Endodermal cell (in vitro differentiated cells): Measurements from ENCODE around the gene TRIO. TPM values are rescaled to one million over a fixed set of nuclear protein-coding genes. Genes with fewer than 3 reads are reported as not detected.

Experiments used
- DNase-seq: peaks from one replicate; pipeline ENCODE4 v3.0.0-alpha.2; 2017
- H3K27ac ChIP-seq: 2 replicates; pipeline ENCODE4 v1.5.1; 2013; ENCODE audit warnings: mild to moderate bottlenecking, low read depth, low read length, moderate library complexity
- H3K27me3 ChIP-seq: 2 replicates; pipeline ENCODE4 v1.6.1; 2013; ENCODE audit warnings: mild to moderate bottlenecking, low read length, moderate library complexity; ENCODE audit not compliant: insufficient read depth, control insufficient read depth, poor library complexity, severe bottlenecking
- H3K36me3 ChIP-seq: 2 replicates; pipeline ENCODE4 v1.7.0; 2013; ENCODE audit warnings: mild to moderate bottlenecking, low read length, moderate library complexity; ENCODE audit not compliant: control insufficient read depth, insufficient read depth
- H3K4me1 ChIP-seq: one replicate; pipeline ENCODE4 v1.7.0; 2013; ENCODE audit warnings: low read length; ENCODE audit not compliant: control insufficient read depth, insufficient read depth
- H3K4me3 ChIP-seq: 2 replicates; pipeline ENCODE4 v1.5.1; 2013; ENCODE audit warnings: mild to moderate bottlenecking, low read length, moderate library complexity
- H3K9ac ChIP-seq: 2 replicates; pipeline ENCODE4 v1.6.1; 2013; ENCODE audit warnings: mild to moderate bottlenecking, low read length, moderate library complexity; ENCODE audit not compliant: poor library complexity, severe bottlenecking; ENCODE audit errors: extremely low read depth
- H3K9me3 ChIP-seq: 2 replicates; pipeline ENCODE4 v1.6.1; 2013; ENCODE audit warnings: mild to moderate bottlenecking, low read length, moderate library complexity; ENCODE audit not compliant: control insufficient read depth
- H3K27ac Mint-ChIP-seq: 2 replicates; pipeline ENCODE4 v1.8.0; 2020; ENCODE audit warnings: mixed read lengths
- H3K27me3 Mint-ChIP-seq: 2 replicates; pipeline ENCODE4 v1.8.0; 2021; ENCODE audit warnings: mild to moderate bottlenecking, mixed read lengths; ENCODE audit not compliant: insufficient read depth
- H3K36me3 Mint-ChIP-seq: 2 replicates; pipeline ENCODE4 v1.8.0; 2020; ENCODE audit warnings: low read depth, mixed read lengths
- H3K4me1 Mint-ChIP-seq: 2 replicates; pipeline ENCODE4 v1.8.0; 2020; ENCODE audit warnings: mixed read lengths
- H3K4me3 Mint-ChIP-seq: 2 replicates; pipeline ENCODE4 v1.8.0; 2020; ENCODE audit warnings: mild to moderate bottlenecking, moderate library complexity, mixed read lengths
- H3K9me3 Mint-ChIP-seq: 2 replicates; pipeline ENCODE4 v1.8.0; 2020; ENCODE audit warnings: mild to moderate bottlenecking, mixed read lengths
- WGBS, 2 experiments: methylation state at CpG; one replicate each; pipeline versions ENCODE4 v1.1.5 to v1.1.7; 2013; ENCODE audit warnings: missing lambda C conversion rate in 2 of 2, mixed read lengths in 1 of 2; ENCODE audit not compliant: insufficient coverage in 1 of 2, insufficient read length in 1 of 2; 5-methylcytosine and 5-hydroxymethylcytosine counted together
- total RNA-seq, 2 donors: library from RNA; stranded (reverse); fragmentation: NEBNext Ultra II Directional in 1 of 2; extraction: Animal tissue kit (Norgen Biotek cat#: 25700) in 1 of 2; gene quantifications; 2 replicates in 1 of 2; 3 replicates in 1 of 2; pipeline ENCODE4 v1.2.1, GENCODE V29; 2021
- TF ChIP-seq, protein P1 (sequence below): fragments of 200-600 bp; sonication (generic); conservative IDR thresholded peaks from 2 replicates; pipeline ENCODE4 v1.5.0; 2021; ENCODE audit warnings: antibody characterized with exemption, mild to moderate bottlenecking

TRIO gene
- total RNA-seq, 2 donors from 2014 or later = 88.3 to 109 TPM

DNA sequence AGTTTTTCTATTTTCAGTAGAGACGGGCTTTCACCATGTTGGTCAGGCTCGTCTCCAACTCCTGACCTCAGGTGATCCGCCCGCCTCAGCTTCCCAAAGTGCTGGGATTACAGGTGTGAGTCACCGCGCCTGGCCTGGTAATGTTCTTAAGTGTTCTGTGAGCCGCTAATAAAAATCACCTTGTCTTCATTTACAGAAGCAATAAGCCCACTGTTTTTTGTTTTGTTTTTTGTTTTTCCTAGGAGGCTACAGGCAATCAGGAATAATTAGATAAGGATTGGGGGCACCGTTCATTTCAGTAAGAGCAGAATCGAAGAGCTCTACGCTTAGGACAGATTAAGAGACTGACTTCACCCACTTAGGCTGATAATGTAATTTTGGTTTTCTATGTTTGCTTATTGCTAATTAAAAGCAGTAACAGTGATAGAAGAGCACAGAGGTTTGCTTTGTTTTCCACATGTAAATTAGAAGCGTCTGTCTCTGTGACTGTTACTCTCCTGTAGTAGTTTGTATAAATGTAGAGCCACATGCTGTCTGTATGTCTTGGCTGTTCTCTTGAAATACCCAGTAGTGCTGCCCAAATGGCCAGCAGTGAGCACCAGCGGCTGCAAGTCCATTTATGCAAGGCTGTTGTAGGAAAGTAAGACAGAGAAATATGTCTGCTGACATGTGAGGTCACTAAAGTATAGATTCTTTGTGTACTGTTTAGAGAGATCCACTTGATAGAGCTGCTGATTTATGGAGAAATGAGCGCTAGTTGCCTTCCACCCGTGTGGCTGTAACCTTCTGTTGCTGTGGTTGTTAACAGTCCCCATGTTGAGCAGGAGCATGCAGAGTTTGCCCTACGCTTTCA lies 30.5 kb downstream of the TRIO start:
- peak overlapping the region; percentile 3 for H3K9ac ChIP-seq
- Mint-ChIP-seq H3K4me1 (peaks cover 57% of the 10 kb centered on the region), H3K9me3 (no peaks in the 10 kb centered on the region), H3K4me3 (peak overlapping the region; percentile 8), H3K27me3 (no peaks in the 10 kb centered on the region), H3K27ac (peak overlapping the region; percentile 80), H3K36me3 (no peaks in the 10 kb centered on the region)
- H3K36me3 ChIP-seq = no peaks in the 10 kb centered on the region
- no peak for DNase-seq
- H3K9me3 ChIP-seq = no peaks in the 10 kb centered on the region
- H3K4me1 ChIP-seq = peaks cover 15% of the 10 kb centered on the region
- H3K27ac ChIP-seq = peak overlapping the region; percentile 62
- TF ChIP-seq, protein P1, sequence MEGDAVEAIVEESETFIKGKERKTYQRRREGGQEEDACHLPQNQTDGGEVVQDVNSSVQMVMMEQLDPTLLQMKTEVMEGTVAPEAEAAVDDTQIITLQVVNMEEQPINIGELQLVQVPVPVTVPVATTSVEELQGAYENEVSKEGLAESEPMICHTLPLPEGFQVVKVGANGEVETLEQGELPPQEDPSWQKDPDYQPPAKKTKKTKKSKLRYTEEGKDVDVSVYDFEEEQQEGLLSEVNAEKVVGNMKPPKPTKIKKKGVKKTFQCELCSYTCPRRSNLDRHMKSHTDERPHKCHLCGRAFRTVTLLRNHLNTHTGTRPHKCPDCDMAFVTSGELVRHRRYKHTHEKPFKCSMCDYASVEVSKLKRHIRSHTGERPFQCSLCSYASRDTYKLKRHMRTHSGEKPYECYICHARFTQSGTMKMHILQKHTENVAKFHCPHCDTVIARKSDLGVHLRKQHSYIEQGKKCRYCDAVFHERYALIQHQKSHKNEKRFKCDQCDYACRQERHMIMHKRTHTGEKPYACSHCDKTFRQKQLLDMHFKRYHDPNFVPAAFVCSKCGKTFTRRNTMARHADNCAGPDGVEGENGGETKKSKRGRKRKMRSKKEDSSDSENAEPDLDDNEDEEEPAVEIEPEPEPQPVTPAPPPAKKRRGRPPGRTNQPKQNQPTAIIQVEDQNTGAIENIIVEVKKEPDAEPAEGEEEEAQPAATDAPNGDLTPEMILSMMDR = no peak
- 74 to 76% methylated on average over 9 to 15 of the region's 15 CpGs for WGBS, 2 experiments
- no peaks in the 10 kb centered on the region for H3K27me3 ChIP-seq
- peak overlapping the region; percentile 38 for H3K4me3 ChIP-seq

DNA sequence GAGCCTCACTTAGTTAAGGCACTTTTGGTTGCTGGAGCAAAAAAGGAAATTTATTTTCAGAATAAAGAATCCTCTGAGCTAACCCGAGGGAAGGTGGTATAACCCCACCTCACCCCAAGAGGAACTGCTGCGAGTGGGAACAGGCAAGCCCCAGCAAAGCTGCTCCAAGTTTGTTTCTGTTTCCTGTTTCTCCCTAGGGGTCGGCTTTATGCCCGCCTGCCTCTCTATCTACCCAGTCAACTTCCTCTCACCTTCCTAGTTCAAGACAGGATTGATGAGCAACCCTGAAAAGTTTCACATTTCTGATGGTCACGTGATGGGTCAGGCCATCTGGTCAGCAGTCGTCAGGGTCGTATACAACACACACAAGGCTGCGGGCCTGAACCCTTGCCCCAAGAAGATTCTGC lies 31.1 kb downstream of the TRIO start:
- no peaks in the 10 kb centered on the region for H3K36me3 Mint-ChIP-seq
- Histone ChIP-seq H3K9ac (peak overlapping the region; percentile 3), H3K27me3 (no peaks in the 10 kb centered on the region), H3K4me1 (peaks cover 15% of the 10 kb centered on the region), H3K27ac (peak overlapping the region; percentile 62), H3K36me3 (no peaks in the 10 kb centered on the region), H3K4me3 (peak overlapping the region; percentile 38), H3K9me3 (no peaks in the 10 kb centered on the region)
- no peaks in the 10 kb centered on the region for H3K9me3 Mint-ChIP-seq
- H3K4me3 Mint-ChIP-seq = peak overlapping the region; percentile 8
- H3K27ac Mint-ChIP-seq = peak overlapping the region; percentile 80
- WGBS, 2 experiments = 25 to 39% methylated on average over 6 to 8 of the region's 8 CpGs
- DNase-seq = peak; percentile 80
- H3K4me1 Mint-ChIP-seq = peaks cover 57% of the 10 kb centered on the region
- no peaks in the 10 kb centered on the region for H3K27me3 Mint-ChIP-seq
- TF ChIP-seq, protein P1 = no peak

DNA sequence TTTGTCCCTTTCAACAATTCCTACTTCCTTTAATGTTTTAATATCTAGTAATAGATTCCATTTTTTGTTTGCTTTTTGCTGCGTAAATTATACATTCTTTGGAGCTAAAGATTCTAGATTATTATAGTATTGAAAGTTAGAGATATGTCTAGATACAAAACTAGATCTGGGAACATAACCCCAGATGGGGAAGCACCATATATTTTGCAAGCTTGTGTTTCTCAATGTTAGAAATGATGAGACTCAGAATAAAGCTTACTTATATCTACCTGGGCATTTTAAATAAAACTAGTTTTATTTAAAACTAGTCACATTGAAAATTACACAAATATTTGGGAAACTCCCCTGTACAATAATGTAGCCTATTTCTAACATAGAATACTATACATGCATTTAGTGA lies 32.2 kb downstream of the TRIO start:
- H3K36me3 ChIP-seq = no peaks in the 10 kb centered on the region
- peaks cover 11% of the 10 kb centered on the region for H3K4me1 ChIP-seq
- Mint-ChIP-seq H3K9me3 (no peaks in the 10 kb centered on the region), H3K27me3 (no peaks in the 10 kb centered on the region), H3K27ac (no peak overlapping the region), H3K36me3 (no peaks in the 10 kb centered on the region), H3K4me1 (peaks cover 54% of the 10 kb centered on the region), H3K4me3 (no peak overlapping the region)
- TF ChIP-seq, protein P1 = no peak
- no peak overlapping the region for H3K27ac ChIP-seq
- 94% methylated on average over 1 of the region's 1 CpG; no CpG with 5 or more reads in 1 of the 2 experiments for WGBS, 2 experiments
- no peak for DNase-seq
- H3K4me3 ChIP-seq = no peak overlapping the region
- H3K9ac ChIP-seq = no peak overlapping the region
- no peaks in the 10 kb centered on the region for H3K27me3 ChIP-seq
- no peaks in the 10 kb centered on the region for H3K9me3 ChIP-seq
